ENCODE results near the gene INPP5A.
"Not testable (repeated sequence)": the region's sequence is repeated elsewhere in the genome, so short reads cannot be mapped to it uniquely, and the experiment has no call there.

Gene INPP5A

GRCh38 chr10:132665946-132666704 lies 128.5 kb downstream of the INPP5A start:
- no peak for DNase-seq

GRCh38 chr10:132666705-132667341 lies 129.2 kb downstream of the INPP5A start:
- no peak for DNase-seq

DNA sequence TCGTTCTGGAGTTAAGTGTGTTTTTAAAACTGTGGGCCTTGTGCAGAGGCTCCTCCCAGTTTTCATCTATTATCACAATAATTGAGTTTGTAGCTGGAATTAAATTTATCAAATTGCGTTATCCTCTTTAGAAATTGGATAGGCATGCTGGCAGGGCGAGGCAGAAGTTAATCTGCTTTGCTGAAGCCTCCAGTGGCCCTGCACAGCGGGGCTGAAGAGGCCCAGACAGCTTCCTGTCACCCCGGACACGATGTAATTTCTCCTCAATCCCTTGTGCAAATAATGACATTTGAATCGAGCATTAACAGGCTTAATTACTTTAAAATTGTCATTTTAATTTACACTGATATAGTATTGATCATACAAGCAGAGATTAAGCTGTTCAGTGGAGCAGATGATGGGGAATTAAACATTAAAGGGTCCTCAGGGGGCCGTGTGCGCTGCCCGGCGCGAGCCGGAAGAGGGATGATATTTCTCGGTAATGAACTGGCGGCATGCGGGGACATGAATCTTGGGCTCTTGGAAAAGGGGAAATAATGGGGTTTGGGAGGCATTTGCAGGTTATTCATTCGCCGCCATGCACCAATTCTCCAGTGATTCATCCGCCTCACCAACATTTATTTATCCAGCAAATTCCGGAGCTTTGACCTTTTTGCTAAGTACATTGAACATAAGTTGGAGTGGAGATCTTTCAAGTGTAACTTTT lies 129.9 kb downstream of the INPP5A start:
- no peak for DNase-seq

DNA sequence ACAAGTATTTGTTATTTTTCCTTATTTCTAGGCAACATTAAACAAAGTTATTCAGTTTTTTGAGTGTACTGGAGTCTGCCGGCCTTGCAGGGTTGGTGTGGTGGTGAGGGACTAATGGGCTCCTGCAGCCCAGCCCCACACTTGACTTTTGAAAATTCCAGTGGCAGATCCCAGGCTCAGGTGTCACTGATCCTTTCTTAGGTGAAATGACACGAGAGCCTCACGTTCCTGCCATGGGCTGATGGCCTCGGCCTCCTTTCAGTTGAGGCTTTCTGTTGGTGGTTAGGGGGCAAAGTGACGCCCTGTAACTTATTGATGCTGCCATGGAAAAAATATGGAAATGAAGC lies 130.4 kb downstream of the INPP5A start:
- no peak for DNase-seq

DNA sequence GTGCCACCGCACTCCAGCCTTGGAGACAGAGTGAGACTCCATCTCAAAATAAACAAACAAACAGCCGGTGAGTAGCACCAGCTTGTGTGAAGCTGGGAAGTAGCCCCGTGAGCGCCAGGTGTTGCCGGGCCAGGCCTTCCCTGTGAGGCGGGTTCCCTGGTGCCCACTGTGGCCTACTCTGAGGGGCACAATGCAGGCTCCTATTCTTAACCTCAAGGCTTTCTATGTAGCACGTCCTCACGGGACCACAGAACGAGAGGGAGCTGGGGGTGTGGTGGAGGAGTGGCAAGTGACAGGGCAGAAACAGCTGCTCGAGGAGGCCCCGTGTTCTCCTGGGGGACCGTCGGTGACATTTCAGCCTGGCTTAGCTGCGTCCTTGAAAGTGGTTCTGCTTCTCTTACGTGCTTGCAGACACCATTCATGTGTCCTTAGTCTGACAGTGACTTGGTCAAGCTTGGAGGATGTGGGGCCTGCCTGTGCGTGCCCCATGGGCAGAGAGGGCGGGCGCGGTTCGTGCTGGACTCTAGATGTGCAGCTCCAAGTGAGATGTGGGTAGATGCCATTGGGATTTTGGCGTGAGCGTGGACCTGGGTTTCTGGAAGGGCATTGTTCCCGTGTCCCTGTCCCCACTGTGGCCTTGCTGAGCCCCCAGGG lies 131.7 kb downstream of the INPP5A start:
- no peak for DNase-seq

DNA sequence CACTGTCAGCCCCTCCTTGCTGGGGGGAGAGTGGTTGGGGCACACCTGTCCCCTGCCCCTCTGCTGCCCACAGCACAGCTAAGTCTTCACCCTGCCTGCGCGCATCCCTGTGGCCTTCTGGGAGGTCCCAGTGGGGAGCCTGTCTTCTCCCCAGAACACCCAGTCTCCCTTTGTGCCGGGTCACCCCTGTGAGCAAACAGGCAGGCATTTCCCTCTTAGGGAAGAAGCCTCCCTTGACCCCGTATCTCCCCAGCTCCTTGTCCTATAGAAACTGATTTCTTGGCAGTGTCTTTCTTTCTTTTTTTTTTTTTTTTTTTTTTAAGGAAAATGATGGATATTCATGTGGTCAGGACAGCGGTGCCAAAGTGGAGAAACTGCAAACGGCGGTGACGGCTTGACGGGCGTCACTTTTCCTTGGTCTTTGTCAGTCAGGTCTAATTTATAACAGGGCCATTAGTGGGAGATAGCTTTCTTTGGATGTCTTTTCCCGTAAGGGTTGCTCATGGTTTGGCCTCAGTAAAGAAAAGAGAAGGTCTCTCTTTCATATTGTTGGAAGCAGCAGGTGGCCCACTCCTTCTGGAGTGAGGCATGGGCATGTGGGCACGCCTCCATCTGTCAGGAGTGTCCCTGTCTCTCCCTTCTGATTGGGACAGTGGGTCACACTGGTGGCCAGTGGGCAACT lies 133.1 kb downstream of the INPP5A start:
- no peak for DNase-seq

- DNase-seq: no peak
Observed at GRCh38 chr10:132671228-132672154, 133.9 kb downstream of the INPP5A start.

GRCh38 chr10:132673746-132674145 lies 136.2 kb downstream of the INPP5A start:
- DNase-seq: not testable (repeated sequence)

GRCh38 chr10:132674311-132674710 lies 136.7 kb downstream of the INPP5A start:
- no peak for DNase-seq

DNA sequence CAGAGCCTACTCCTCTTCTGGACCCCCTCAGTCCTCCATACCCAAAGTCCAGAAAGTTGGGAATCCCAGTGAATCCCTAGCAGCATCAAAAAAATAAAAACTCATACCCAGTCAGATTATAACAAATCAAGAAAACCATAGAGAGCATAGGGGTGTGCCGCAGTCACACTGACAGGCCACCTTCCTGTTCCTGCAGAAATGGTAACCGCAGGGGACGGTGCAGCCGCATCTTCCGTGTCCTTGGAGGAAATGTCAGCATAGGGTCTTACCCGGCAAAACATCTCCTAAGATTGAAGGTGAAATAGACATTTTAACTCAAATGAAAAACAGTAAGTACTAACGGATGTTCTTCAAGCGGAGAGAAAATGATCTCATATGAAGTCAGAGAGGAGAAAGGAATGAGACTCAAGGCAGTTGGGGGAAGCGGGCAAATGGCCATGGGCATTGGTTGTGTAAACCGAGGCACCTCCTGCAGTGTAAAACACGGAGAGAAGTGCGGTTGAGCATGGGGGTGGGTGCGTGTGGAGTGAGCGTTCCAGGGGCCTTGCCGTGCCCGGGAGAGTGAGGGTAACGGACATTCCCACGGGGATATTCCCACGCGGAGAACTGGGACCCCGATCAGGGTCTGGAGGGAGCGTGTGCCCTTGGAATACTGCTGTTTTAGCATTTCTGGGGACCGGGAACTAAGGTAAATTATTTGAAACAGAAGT lies 137.6 kb downstream of the INPP5A start:
- no peak for DNase-seq

GRCh38 chr10:132676193-132676891 lies 138.8 kb downstream of the INPP5A start:
- DNase-seq: no peak

DNA sequence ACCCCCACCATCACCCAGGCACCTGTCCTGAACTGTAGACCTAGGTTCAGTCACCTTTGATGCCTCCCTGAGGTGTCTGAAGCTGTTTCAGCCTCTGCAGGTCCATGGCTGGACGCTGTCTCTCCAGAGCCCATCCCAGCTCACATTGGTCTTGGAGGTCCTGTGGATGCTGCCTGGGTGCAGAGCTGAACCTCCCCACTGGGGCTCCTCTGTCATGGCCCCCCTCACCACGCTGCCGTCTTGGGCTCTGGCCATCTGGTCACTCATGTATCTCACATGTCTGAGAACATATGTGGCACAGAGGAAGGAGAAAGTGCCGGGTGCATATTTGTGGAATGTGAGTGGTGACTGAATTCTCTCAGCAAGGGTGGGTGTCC lies 139.5 kb downstream of the INPP5A start:
- DNase-seq: no peak

GRCh38 chr10:132677473-132678227 lies 140.1 kb downstream of the INPP5A start:
- no peak for DNase-seq

DNA sequence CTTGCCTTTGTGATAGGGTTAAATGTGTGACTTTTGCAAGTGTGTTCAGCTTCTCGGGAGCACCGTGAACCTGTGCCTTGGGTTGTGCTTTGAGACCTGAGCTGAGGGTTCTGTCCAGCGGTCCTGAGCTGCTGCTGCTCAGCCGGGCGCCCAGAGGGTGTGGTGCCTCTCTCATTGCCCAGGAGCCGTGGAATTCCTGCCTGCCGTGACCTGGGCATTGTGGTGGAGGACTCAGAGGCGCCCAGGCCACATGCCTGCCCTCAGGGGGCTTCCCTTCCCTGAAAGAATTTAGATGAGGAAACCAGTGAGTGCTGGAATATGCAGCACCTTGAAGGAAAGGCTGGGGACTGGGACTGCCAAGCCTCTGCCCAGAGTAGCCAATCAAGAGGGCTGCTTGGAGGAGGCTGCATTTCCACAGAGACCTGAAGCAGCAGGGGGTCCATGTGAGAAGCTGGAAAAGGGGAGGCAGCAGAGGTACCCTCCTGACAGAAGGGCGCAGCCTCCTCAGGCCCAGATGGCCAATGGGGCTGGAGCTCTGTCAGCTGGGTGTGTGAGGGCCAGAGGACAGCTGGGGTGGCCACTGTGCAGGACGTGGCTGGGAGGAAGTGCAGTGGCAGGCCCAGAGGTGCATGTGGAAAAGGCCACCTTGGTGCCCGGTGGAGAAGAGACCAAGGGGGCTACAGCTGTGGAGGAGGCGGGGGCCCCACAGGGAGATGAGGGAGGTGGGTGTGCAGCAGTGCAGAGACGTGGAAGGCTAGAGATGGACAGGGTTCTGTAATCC lies 141.0 kb downstream of the INPP5A start:
- no peak for DNase-seq

DNA sequence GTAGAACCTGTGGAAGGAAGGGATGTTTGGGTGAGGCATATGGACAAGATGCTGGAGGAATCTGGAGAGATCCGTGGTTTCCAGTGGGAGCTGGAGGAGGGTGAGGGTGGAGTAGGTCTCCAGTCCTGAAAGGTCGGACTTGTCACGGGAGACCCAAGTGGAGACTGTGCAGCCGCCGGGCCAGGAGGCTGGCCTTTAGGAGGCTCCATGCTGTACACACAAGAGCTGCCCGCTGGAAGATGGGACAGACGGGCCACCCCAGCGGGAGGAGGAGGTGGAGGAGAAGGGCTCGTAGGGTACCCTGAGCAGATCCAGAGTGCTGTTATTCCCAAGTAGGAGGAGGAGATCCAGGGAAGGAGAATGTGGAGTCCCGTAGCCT lies 141.6 kb downstream of the INPP5A start:
- DNase-seq: no peak

GRCh38 chr10:132679640-132680039 lies 142.1 kb downstream of the INPP5A start:
- no peak for DNase-seq

DNA sequence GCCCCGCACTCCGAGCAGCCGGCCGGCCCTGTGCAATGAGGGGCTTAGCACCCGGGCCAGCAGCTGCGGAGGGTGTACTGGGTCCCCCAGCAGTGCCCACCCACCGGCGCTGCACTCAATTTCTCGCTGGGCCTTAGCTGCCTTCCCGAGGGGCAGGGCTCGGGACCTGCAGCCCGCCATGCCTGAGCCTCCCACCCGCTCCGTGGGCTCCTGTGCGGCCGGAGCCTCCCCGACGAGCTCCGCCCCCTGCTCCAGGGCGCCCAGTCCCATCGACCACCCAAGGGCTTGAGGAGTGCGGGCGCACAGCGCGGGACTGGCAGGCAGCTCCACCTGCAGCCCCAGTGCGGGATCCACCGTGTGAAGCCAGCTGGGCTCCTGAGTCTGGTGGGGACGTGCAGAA lies 143.2 kb downstream of the INPP5A start:
- DNase-seq: not testable (repeated sequence)

GRCh38 chr10:132681858-132682755 lies 144.5 kb downstream of the INPP5A start:
- no peak for DNase-seq

All from NCI-H446 (cell line).